Activated B cell treated with CpG ODN at 0.5 μM for 24 hours (primary cell): Measurements from ENCODE around the gene CRCP. TPM values are rescaled to one million over a fixed set of nuclear protein-coding genes. Genes with fewer than 3 reads are reported as not detected.
"Not testable (repeated sequence)": the region's sequence is repeated elsewhere in the genome, so short reads cannot be mapped to it uniquely, and the experiment has no call there.

Experiments
- ATAC-seq: fragments of 200-7000 bp; cut with Tn5 transposase; one replicate; pipeline ENCODE4 v1.10.0; 2021; ENCODE audit warnings: low read depth, mild to moderate bottlenecking, moderate library complexity
- CTCF ChIA-PET: fragments of 350-600 bp; sonication (Branson Sonifier 250); formaldehyde crosslinking; loops from one replicate; lab custom pipeline; 2021; ENCODE audit warnings: antibody characterized with exemption; lab: Charles Lee
- POLR2A ChIA-PET: fragments of 350-600 bp; sonication (Branson Sonifier 250); formaldehyde crosslinking; loops from one replicate; lab custom pipeline; 2021; ENCODE audit warnings: antibody characterized with exemption; lab: Charles Lee
- DNase-seq: peaks from one replicate; pipeline ENCODE4 v3.0.0; 2022
- H3K27ac Mint-ChIP-seq: one replicate; pipeline ENCODE4 v1.8.0; 2020; ENCODE audit warnings: mixed read lengths
- H3K27me3 Mint-ChIP-seq: one replicate; pipeline ENCODE4 v1.8.0; 2021; ENCODE audit warnings: mixed read lengths
- H3K36me3 Mint-ChIP-seq: one replicate; pipeline ENCODE4 v1.8.0; 2021; ENCODE audit warnings: low read depth, mixed read lengths
- H3K4me1 Mint-ChIP-seq: one replicate; pipeline ENCODE4 v1.8.0; 2021; ENCODE audit warnings: mixed read lengths
- H3K4me3 Mint-ChIP-seq: one replicate; pipeline ENCODE4 v1.8.0; 2020; ENCODE audit warnings: mild to moderate bottlenecking, mixed read lengths
- H3K9me3 Mint-ChIP-seq: one replicate; pipeline ENCODE4 v1.8.0; 2020; ENCODE audit warnings: mixed read lengths
- intact Hi-C: fragments of 100-400 bp; cut with micrococcal nuclease; formaldehyde crosslinking; loops from one replicate; pipeline ENCODE4 v1.15.1; 2024
- total RNA-seq: library from RNA; stranded (reverse); gene quantifications from 2 replicates; pipeline ENCODE4 v1.2.3, GENCODE V29; 2022
- TF ChIP-seq, protein P1 (sequence below): fragments of 200-600 bp; IDR thresholded peaks from one replicate; pipeline ENCODE4 v1.8.0; 2022; ENCODE audit warnings: antibody characterized with exemption, mild to moderate bottlenecking

The CRCP gene
- total RNA-seq, 1 donor from 2014 or later: 40.8 TPM

DNA sequence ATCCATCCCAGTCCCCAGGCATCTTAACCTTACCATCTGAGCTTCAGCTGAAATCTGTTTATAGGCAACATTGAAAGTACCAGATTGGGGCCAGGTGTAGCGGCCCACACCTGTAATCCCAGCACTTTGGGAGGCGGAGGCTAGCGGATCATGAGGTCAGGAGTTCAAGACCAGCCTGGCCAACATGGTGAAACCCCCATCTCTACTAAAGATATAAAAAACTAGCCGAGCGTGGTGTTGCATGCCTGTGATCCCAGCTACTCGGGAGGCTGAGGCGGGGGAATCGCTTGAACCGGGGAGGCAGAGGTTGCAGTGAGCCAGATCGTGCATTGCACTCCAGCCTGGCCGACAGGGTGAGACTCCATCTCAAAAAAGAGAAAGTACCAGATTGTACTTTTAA, 39.0 kb downstream of the CRCP start:
- Mint-ChIP-seq H3K27me3 (no peaks in the 10 kb centered on the region), H3K4me3 (no peak overlapping the region), H3K4me1 (peaks cover 5% of the 10 kb centered on the region), H3K9me3 (peaks cover 5% of the 10 kb centered on the region), H3K27ac (no peak overlapping the region), H3K36me3 (peaks cover 77% of the 10 kb centered on the region)
- TF ChIP-seq, protein P1, sequence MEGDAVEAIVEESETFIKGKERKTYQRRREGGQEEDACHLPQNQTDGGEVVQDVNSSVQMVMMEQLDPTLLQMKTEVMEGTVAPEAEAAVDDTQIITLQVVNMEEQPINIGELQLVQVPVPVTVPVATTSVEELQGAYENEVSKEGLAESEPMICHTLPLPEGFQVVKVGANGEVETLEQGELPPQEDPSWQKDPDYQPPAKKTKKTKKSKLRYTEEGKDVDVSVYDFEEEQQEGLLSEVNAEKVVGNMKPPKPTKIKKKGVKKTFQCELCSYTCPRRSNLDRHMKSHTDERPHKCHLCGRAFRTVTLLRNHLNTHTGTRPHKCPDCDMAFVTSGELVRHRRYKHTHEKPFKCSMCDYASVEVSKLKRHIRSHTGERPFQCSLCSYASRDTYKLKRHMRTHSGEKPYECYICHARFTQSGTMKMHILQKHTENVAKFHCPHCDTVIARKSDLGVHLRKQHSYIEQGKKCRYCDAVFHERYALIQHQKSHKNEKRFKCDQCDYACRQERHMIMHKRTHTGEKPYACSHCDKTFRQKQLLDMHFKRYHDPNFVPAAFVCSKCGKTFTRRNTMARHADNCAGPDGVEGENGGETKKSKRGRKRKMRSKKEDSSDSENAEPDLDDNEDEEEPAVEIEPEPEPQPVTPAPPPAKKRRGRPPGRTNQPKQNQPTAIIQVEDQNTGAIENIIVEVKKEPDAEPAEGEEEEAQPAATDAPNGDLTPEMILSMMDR: no peak
- intact Hi-C loops: no loop called here
- ATAC-seq (no peak), DNase-seq (no peak)
- POLR2A ChIA-PET: interaction anchor here (0.5 to 0.6 kb wide), 2 partner anchors 51 to 79 kb away, joined by 6 to 11 read pairs; partner anchors contain the start of gene TPST1
- CTCF ChIA-PET: no interaction called here

DNA sequence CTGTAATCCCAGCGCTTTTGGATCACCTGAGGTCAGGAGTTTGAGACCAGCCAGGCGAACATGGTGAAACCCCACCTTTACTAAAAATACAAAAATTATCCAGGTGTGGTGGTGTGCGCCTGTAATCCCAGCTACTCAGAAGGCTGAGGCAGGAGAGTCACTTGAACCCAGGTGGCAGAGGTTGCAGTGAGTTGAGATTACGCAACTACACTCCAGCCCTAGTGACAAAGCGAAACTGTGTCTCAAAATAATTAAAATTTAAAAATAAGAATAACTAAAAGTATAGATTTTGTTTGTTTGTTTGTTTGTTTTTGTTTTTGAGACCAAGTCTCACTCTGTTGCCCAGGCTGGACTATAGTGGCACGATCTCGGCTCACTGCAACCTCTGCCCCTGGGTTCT, 41.4 kb downstream of the CRCP start:
- ATAC-seq, DNase-seq, CTCF ChIA-PET, H3K27ac Mint-ChIP-seq, H3K27me3 Mint-ChIP-seq, H3K9me3 Mint-ChIP-seq, H3K4me1 Mint-ChIP-seq, H3K4me3 Mint-ChIP-seq, intact Hi-C loops: not testable (repeated sequence)
- H3K36me3 Mint-ChIP-seq: peaks cover 66% of the 10 kb centered on the region
- POLR2A ChIA-PET: interaction anchor here (0.6 to 0.7 kb wide), 2 partner anchors 190 to 362 kb away, joined by 4 to 5 read pairs; no protein-coding TSS in a partner anchor

DNA sequence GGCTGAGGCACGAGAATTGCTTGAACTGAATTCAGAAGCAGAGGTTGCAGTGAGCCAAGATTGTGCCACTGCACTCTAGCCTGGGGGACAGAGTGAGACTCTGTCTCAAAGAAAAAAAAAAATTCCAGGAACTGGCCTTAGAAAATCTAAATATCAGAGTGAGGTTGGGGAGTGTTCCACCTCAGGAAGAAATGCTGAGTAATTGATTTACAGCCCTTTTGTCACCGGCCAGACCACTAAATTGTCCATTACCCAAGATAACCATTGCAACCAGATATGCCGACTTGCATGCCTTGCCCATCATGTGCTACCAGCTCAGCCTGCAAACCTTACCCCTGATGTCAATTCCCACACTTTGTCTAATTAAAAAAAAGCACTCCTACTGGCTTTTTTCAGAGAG, 42.4 kb downstream of the CRCP start:
- peaks cover 58% of the 10 kb centered on the region for H3K36me3 Mint-ChIP-seq
- DNase-seq (no peak), ATAC-seq (no peak)
- H3K4me1 Mint-ChIP-seq: no peaks in the 10 kb centered on the region
- no peak overlapping the region for H3K4me3 Mint-ChIP-seq
- ChIA-PET CTCF (no interaction called here), POLR2A (no interaction called here)
- intact Hi-C loops: no loop called here
- H3K27ac Mint-ChIP-seq: no peak overlapping the region
- peaks cover 7% of the 10 kb centered on the region for H3K9me3 Mint-ChIP-seq
- TF ChIP-seq, protein P1: no peak
- no peaks in the 10 kb centered on the region for H3K27me3 Mint-ChIP-seq

DNA sequence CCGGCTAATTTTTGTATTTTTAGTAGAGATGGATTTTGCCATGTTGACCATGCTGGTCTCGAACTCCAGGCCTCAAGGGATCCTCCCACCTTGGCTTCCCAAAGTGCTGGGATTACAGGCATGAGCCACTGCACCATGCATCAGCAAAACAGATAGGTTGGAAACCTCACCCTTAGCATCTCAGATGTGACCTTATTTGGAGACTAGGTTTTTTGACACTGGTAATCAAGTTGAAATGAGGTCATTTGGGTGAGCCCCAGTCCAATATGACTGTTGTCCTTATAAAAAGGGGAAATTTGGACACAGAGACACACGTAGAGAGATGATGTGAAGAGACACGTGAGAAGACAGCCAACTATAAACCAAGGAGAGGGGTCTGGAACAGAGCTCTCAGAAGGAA, 48.0 kb downstream of the CRCP start:
- Mint-ChIP-seq H3K27ac (no peak overlapping the region), H3K27me3 (no peaks in the 10 kb centered on the region), H3K4me3 (no peak overlapping the region), H3K36me3 (peaks cover 16% of the 10 kb centered on the region), H3K4me1 (no peaks in the 10 kb centered on the region), H3K9me3 (peaks cover 7% of the 10 kb centered on the region)
- no peak for DNase-seq
- ChIA-PET CTCF (no interaction called here), POLR2A (no interaction called here)
- TF ChIP-seq, protein P1: no peak
- intact Hi-C loops: no loop called here
- no peak for ATAC-seq

DNA sequence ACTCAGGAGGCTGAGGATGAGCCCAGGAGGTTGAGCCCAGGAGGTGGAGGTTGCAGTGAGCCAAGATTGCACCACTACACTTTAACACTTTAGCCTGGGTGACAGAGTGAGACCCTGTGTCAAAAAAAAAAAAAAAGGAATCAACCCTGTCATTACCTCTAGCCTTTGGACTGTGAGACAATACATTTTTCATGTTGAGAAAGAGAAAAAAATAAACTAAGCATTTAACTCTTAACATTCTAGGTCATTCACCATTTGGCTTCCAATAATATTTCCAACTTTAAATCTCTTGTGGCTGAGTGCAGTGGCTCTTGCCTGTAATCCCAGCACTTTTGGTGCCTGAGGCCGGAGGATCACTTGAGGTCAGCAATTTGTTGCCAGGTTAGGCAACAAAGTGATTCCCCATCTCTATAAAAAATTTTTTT, 48.6 kb downstream of the CRCP start:
- TF ChIP-seq, protein P1: no peak
- Mint-ChIP-seq H3K36me3 (peaks cover 11% of the 10 kb centered on the region), H3K4me1 (no peaks in the 10 kb centered on the region), H3K4me3 (no peak overlapping the region), H3K27me3 (no peaks in the 10 kb centered on the region), H3K9me3 (peaks cover 4% of the 10 kb centered on the region), H3K27ac (no peak overlapping the region)
- ATAC-seq: no peak
- ChIA-PET POLR2A (no interaction called here), CTCF (no interaction called here)
- intact Hi-C loops: no loop called here
- DNase-seq: no peak

DNA sequence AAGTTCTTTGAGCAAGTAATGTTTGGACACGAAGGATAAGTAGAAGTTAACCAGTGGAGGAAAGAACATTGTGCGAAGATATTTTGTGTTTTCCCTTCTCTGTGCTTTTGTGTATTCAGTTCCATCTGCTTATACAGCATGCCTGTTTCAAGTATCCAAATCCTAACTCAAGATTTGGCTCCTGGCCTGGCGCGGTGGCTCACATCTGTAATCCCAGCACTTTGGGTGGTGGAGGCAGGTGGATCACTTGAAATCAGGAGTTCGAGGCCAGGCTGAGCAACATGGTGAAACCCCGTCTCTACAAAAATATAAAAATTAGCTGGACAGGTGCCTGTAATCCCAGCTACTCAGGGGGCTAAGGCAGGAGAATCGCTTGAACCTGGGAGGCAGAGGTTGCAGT, 49.7 kb downstream of the CRCP start:
- ATAC-seq (no peak), DNase-seq (no peak)
- Mint-ChIP-seq H3K9me3 (peaks cover 2% of the 10 kb centered on the region), H3K4me1 (no peaks in the 10 kb centered on the region), H3K27ac (no peak overlapping the region), H3K36me3 (peaks cover 3% of the 10 kb centered on the region), H3K27me3 (no peaks in the 10 kb centered on the region), H3K4me3 (no peak overlapping the region)
- intact Hi-C loops: no loop called here
- ChIA-PET CTCF (no interaction called here), POLR2A (no interaction called here)
- TF ChIP-seq, protein P1: no peak
